NT2/D1 (cell line): ENCODE results near the gene SYNE4.
"Not testable (repeated sequence)": the region's sequence is repeated elsewhere in the genome, so short reads cannot be mapped to it uniquely, and the experiment has no call there.

Source experiments
- DNase-seq: peaks from one replicate; pipeline ENCODE4 v3.0.0-alpha.2; 2011; ENCODE audit warnings: low read depth, low spot score
- H3K27me3 ChIP-seq: 2 replicates; pipeline ENCODE4 v1.6.0; 2011; ENCODE audit warnings: mild to moderate bottlenecking; ENCODE audit not compliant: insufficient read length, insufficient read depth
- H3K36me3 ChIP-seq: 2 replicates; pipeline ENCODE4 v1.6.1; 2011; ENCODE audit warnings: mild to moderate bottlenecking, low read length, mixed read lengths; ENCODE audit not compliant: insufficient read depth, insufficient read length
- H3K4me1 ChIP-seq: 2 replicates; pipeline ENCODE4 v1.5.1; 2011; ENCODE audit not compliant: insufficient read depth, insufficient read length
- H3K4me3 ChIP-seq: 2 replicates; pipeline ENCODE4 v1.5.1; 2011; ENCODE audit warnings: low read depth; ENCODE audit not compliant: insufficient read length
- H3K9ac ChIP-seq: 2 replicates; pipeline ENCODE4 v1.6.0; 2011; ENCODE audit warnings: low read depth; ENCODE audit not compliant: insufficient read length
- H3K9me3 ChIP-seq: 2 replicates; pipeline ENCODE4 v1.5.1; 2011; ENCODE audit warnings: mild to moderate bottlenecking, low read length; ENCODE audit not compliant: insufficient read depth
- SUZ12 ChIP-seq: IDR thresholded peaks from 2 replicates; pipeline ENCODE4 v1.6.1; 2011; ENCODE audit not compliant: insufficient read length, insufficient read depth; ENCODE audit errors: extremely low read depth
- YY1 ChIP-seq: IDR thresholded peaks from 2 replicates; pipeline ENCODE4 v1.6.1; 2011; ENCODE audit not compliant: insufficient read length, insufficient read depth
- ZNF274 ChIP-seq: IDR thresholded peaks from 2 replicates; pipeline ENCODE4 v1.6.1; 2011; ENCODE audit warnings: mild to moderate bottlenecking, low read depth, low read length

Gene SYNE4

DNA sequence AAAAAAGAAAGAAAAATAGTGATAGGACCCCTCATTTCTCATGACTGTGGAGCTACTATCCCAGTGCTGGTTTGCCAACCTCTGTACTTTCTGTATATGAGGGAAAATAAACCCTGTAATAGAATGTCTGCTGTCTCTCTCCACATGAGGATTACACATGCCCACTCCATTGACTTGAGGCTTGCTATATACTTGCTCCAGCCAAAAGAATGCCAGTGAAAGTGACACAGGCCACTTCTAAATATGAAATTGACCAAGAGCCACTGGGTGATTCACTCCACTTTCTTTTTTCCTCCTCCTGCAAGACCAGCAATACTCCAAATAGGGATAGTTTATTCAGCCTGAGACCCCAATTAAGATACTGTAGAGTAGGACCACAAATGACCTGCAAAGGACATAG, 39.2 kb upstream of the SYNE4 start:
- H3K4me3 ChIP-seq, result no peak overlapping the region
- no peak for TF ChIP-seq SUZ12
- no peak for TF ChIP-seq YY1
- no peak for TF ChIP-seq ZNF274
- no peaks in the 10 kb centered on the region for H3K36me3 ChIP-seq

DNA sequence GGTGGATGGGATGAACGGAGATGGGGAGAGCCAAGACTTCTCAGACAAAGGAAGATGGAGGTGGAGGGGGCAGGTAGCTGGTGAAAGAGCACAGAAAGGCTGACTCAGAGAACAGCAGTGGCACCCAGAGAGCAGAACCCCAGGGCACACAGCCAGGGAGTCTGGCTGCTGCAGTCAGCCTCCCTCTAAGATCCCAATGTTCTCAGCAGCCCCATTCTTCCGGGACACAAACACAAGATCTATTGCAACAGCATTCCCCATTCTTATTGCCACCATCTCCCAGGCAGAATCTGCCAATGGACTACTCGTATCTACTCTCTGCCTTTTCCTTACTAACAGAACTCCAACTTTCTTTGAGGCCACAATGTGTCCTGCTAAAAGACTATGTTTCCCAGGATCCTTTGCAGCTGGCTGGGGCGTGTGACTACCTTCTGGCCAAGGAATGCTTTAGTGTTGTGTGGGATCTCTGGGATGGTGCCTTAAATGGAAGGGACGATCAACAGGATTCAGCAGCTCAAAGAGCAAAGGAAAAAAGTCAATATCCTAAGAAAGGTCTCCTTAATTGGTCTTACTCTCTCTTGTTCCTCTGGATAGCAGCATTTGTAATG, 37.9 kb upstream of the SYNE4 start:
- no peak for DNase-seq
- TF ChIP-seq YY1 (no peak), SUZ12 (no peak), ZNF274 (no peak)
- no peaks in the 10 kb centered on the region for H3K36me3 ChIP-seq
- H3K4me3 ChIP-seq, result no peak overlapping the region
- no peaks in the 10 kb centered on the region for H3K9me3 ChIP-seq
- no peaks in the 10 kb centered on the region for H3K27me3 ChIP-seq
- H3K4me1 ChIP-seq, result peaks cover 8% of the 10 kb centered on the region
- no peak overlapping the region for H3K9ac ChIP-seq

More for the DNA sequence above, 39.2 kb upstream of the SYNE4 start:
- Histone ChIP-seq H3K27me3 (no peaks in the 10 kb centered on the region), H3K9ac (no peak overlapping the region), H3K4me1 (peaks cover 9% of the 10 kb centered on the region), H3K9me3 (no peaks in the 10 kb centered on the region)
- no peak for DNase-seq

GRCh38 chr19:36043952-36044351, 35.3 kb upstream of the SYNE4 start:
- no peaks in the 10 kb centered on the region for H3K36me3 ChIP-seq
- H3K9me3 ChIP-seq, result no peaks in the 10 kb centered on the region
- no peak overlapping the region for H3K4me3 ChIP-seq
- TF ChIP-seq SUZ12, result no peak
- H3K27me3 ChIP-seq, result no peaks in the 10 kb centered on the region
- no peak for DNase-seq
- H3K9ac ChIP-seq, result no peak overlapping the region
- H3K4me1 ChIP-seq, result peaks cover 3% of the 10 kb centered on the region

GRCh38 chr19:36041831-36042230, 33.2 kb upstream of the SYNE4 start:
- Histone ChIP-seq H3K27me3 (no peaks in the 10 kb centered on the region), H3K9ac (no peak overlapping the region), H3K9me3 (no peaks in the 10 kb centered on the region), H3K4me1 (peaks cover 3% of the 10 kb centered on the region), H3K36me3 (no peaks in the 10 kb centered on the region), H3K4me3 (no peak overlapping the region)
- TF ChIP-seq SUZ12 (no peak), ZNF274 (no peak), YY1 (no peak)
- no peak for DNase-seq

DNA sequence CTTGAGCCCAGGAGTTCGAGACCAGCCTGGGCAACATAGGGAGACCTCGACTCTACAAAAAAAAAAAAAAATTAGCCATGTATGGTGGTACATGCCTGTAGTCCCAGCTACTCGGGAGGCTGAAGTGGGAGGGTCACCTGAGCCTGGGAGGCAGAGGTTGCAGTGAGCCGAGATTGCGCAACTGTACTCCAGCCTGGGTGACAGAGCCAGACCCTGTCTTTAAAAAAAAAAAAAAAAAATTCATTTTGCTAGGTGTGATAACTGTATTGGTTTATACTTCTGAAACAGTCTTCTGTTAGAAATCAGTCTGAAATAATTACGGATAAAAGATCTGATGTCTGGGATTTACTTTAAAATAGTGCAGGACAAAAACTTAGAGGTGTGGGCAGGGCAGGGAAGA, 32.5 kb upstream of the SYNE4 start:
- not testable (repeated sequence) for H3K4me3 ChIP-seq, H3K4me1 ChIP-seq, H3K36me3 ChIP-seq, DNase-seq, H3K27me3 ChIP-seq, H3K9me3 ChIP-seq, H3K9ac ChIP-seq

GRCh38 chr19:36040495-36040894, 31.9 kb upstream of the SYNE4 start:
- peaks cover 3% of the 10 kb centered on the region for H3K4me1 ChIP-seq
- no peak for TF ChIP-seq YY1
- no peak for TF ChIP-seq ZNF274
- TF ChIP-seq SUZ12, result no peak
- no peak overlapping the region for H3K9ac ChIP-seq
- no peak overlapping the region for H3K4me3 ChIP-seq
- no peaks in the 10 kb centered on the region for H3K9me3 ChIP-seq
- H3K36me3 ChIP-seq, result no peaks in the 10 kb centered on the region
- no peak for DNase-seq
- no peaks in the 10 kb centered on the region for H3K27me3 ChIP-seq

DNA sequence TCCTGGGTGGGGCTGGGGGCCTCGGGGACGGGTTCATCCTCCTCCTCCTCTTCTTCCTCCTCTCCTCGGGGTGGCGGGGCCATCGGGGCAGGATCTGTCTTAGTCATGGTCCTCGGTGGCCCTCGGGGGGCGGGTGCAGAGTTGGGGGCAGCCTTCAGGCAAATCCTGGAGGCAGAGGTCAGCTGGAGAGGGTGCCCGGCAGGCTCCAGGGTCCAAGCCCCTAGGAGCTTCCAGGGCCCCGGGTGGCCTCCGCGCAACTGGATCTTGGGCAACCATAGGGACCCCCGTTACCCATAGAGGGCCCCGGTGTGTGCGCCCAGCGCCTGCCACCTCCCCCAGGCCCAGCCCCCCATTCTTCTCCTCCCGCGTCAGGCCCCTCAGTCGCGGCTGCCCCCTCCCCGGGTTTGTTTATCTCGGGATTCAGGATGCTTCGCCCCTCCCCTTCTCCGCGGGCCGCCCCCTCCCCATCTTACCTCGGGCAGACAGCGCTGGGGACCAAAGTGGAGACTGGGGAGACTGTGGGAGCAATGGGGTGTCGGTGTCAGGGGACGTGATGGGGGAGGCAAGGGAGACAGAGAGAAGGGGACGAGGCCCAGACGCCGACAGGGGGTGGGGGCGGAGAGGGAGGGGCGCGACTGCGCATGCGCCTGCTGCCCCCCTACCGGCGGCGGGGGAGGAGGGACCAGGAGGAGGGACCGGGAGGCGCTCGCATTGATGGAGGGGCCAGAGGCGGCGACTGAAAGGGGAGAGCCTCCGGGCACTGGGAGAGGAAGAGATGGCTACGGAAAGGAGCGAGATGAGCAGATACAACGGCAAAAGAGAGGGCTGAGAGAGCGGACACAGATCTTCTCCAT, 23.9 kb upstream of the SYNE4 start, which contains the start of gene CLIP3:
TSS of gene CLIP3 (minus strand) at position 623 of the 854 bp plus-strand sequence. CDS start at position 107, 516 bp downstream.
- Histone ChIP-seq H3K4me3 (peak within 1 kb of the TSS; percentile 36), H3K9ac (peak within 1 kb of the TSS; percentile 67), H3K27me3 (no peaks in the 10 kb centered on the region), H3K9me3 (no peaks in the 10 kb centered on the region), H3K36me3 (peaks cover 3% of the 10 kb centered on the region), H3K4me1 (peaks cover 8% of the 10 kb centered on the region)
- no peak for DNase-seq
- TF ChIP-seq ZNF274 (no peak), YY1 (no peak), SUZ12 (no peak)
